Hepatocyte (in vitro differentiated cells): ENCODE data around the gene RBP5.

ENCODE experiments used
- EZH2 ChIP-seq: fragments of 200-600 bp; sonication (generic); IDR thresholded peaks from 2 replicates; pipeline ENCODE4 v1.6.1; 2016; ENCODE audit warnings: antibody characterized with exemption, mild to moderate bottlenecking, borderline replicate concordance
- EZH2phosphoT487 ChIP-seq: fragments of 200-600 bp; sonication (generic); IDR thresholded peaks from one replicate; pipeline ENCODE4 v1.6.1; 2018; ENCODE audit warnings: antibody characterized with exemption, mild to moderate bottlenecking, low read depth, moderate library complexity; ENCODE audit not compliant: unreplicated experiment, severe bottlenecking
- TF ChIP-seq, protein P1 (sequence below): fragments of 200-600 bp; sonication (generic); IDR thresholded peaks from 2 replicates; pipeline ENCODE4 v1.5.1; 2016; ENCODE audit warnings: antibody characterized with exemption, mild to moderate bottlenecking; ENCODE audit not compliant: poor library complexity

DNA sequence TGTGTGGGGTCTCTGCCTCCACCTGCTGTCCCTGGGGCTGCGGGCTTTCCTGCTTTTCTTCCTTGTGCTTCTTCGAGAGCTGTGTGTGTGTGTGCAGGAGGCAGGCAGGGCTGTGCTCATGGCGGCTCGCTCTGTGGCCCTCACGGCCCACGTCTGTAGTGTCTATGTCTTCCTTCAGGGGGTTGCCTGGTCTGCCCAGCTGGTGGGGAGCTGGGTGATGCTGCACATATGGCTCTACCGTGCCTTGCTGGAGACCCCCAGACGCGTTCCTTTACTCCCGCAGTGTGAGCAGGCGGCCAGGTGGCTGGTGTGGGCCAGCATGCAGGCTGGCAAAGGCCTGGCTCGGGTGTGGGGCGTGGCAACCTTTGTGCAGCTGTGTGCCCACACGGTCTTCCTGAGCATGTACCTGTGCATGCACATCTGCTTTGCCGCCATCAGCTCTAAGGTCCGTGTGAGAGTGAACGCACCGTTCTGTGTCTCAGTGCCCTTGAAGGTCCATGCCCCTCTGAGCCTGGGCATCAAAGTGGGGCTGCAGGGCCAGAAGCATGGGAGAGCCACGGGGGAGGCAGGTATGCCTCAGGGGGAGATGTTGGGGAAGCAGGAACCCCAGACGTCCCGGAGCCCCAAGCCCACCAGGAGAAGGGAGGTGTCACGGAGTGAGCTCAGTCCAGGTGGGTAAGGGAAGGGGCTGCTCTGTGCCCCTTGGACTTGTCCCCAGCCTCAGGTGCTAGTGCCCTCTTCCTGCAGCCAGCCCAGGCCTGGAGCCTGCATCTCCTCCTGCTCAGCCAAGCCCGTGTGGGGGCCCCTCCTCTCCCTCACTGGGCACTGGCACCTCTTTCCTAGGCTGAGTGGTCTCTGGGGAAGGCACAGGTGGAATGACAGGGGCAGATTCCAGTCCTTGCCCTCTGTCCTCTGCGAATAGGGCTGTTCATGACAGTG is 27.8 kb upstream of the RBP5 start:
- TF ChIP-seq, protein P1, sequence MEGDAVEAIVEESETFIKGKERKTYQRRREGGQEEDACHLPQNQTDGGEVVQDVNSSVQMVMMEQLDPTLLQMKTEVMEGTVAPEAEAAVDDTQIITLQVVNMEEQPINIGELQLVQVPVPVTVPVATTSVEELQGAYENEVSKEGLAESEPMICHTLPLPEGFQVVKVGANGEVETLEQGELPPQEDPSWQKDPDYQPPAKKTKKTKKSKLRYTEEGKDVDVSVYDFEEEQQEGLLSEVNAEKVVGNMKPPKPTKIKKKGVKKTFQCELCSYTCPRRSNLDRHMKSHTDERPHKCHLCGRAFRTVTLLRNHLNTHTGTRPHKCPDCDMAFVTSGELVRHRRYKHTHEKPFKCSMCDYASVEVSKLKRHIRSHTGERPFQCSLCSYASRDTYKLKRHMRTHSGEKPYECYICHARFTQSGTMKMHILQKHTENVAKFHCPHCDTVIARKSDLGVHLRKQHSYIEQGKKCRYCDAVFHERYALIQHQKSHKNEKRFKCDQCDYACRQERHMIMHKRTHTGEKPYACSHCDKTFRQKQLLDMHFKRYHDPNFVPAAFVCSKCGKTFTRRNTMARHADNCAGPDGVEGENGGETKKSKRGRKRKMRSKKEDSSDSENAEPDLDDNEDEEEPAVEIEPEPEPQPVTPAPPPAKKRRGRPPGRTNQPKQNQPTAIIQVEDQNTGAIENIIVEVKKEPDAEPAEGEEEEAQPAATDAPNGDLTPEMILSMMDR = no peak
- TF ChIP-seq EZH2phosphoT487 (no peak), EZH2 (no peak)
